Right lobe of liver (tissue), 6 donors: Measurements from ENCODE around the gene SHMT2. TPM values are rescaled to one million over a fixed set of nuclear protein-coding genes. Genes with fewer than 3 reads are reported as not detected.

ENCODE experiments used
- ATAC-seq, 4 donors: fragments of 200-7000 bp; cut with Tn5 transposase; one replicate each; pipeline ENCODE4 v1.9.1; 2020; ENCODE audit warnings: mild to moderate bottlenecking in 4 of 4, moderate library complexity in 4 of 4
- DNase-seq, 3 donors: peaks; one replicate each; pipeline ENCODE4 v3.0.0-alpha.2; 2020
- H3K27ac ChIP-seq, 3 donors: fragments of 200-600 bp; one replicate each; pipeline ENCODE4 v1.8.0; 2022
- H3K27me3 ChIP-seq, 2 donors: fragments of 200-600 bp; one replicate each; pipeline ENCODE4 v1.8.0; 2022
- H3K36me3 ChIP-seq, 4 donors: fragments of 200-600 bp; sonication (generic) in 1 of 4; one replicate each; pipeline versions ENCODE4 v1.5.1 to v1.8.0; 2017 to 2022; ENCODE audit warnings: control low read depth in 1 of 4
- H3K4me1 ChIP-seq, 4 donors: fragments of 200-600 bp; sonication (generic) in 1 of 4; one replicate each; pipeline versions ENCODE4 v1.5.1 to v1.8.0; 2017 to 2022; ENCODE audit warnings: control low read depth in 1 of 4
- H3K4me3 ChIP-seq, 3 donors: fragments of 200-600 bp; one replicate each; pipeline ENCODE4 v1.8.0; 2022
- H3K9me3 ChIP-seq, 4 donors: fragments of 200-600 bp; sonication (generic) in 1 of 4; one replicate each; pipeline versions ENCODE4 v1.5.1 to v1.8.0; 2017 to 2022; ENCODE audit warnings: control low read depth in 1 of 4
- POLR2A ChIP-seq: fragments of 450-650 bp; IDR thresholded peaks from one replicate; pipeline ENCODE4 v1.6.1; 2017; ENCODE audit warnings: antibody characterized with exemption, mild to moderate bottlenecking
- WGBS: methylation state at CpG from one replicate; pipeline ENCODE4 v1.1.6; 2018; ENCODE audit warnings: low coverage, low lambda C conversion rate; ENCODE audit not compliant: insufficient coverage; ENCODE audit errors: missing lambda C conversion rate; 5-methylcytosine and 5-hydroxymethylcytosine counted together
- intact Hi-C, 2 donors: fragments of 100-400 bp; cut with DNase I; formaldehyde crosslinking; loops; one replicate each; pipeline versions ENCODE4 v1.11.2 to v1.14.1; 2022
- long read RNA-seq: library from polyadenylated mRNA; unstranded; transcript quantifications from one replicate; pipeline ENCODE4 v2.0.0, GENCODE V29; 2019
- total RNA-seq, 6 experiments: library from RNA; depleted of rRNA in 2 of 6; stranded (reverse); fragments of >200 nt in 2 of 6; fragmentation: NEBNext Ultra II Directional in 3 of 6; extraction: Animal tissue kit (Norgen Biotek cat#: 25700) in 3 of 6; gene quantifications; one replicate each; pipeline versions ENCODE4 v1.1.0 to v1.2.4, GENCODE V29; 2016 to 2023
- TF ChIP-seq, protein P1 (sequence below), 4 donors: fragments of 200-600 bp in 3 of 4; fragments of 450-650 bp in 1 of 4; IDR thresholded peaks; one replicate each; pipeline versions ENCODE4 v1.5.1 to v1.8.0; 2016 to 2022; ENCODE audit warnings: antibody characterized with exemption in 4 of 4, mild to moderate bottlenecking in 2 of 4
- donor health status: DM: no; HTN: yes; CAD: no.
- donor health status: DM: no; HTN: no; CAD: no.
- donor health status: DM: no; HTN: no; CAD: no.
- donor health status: DM: no; HTN: yes; CAD: no.
- donor health status: DM: no; HTN: yes; CAD: no.

Gene SHMT2
- 100 to 1,000 TPM; 157 to 228 (median 194) TPM for total RNA-seq
- long read RNA-seq, transcript SHMT2-201 (12 exons, 2,537 nt), result major isoform, 24 of 48 reads
- long read RNA-seq, partial matches to known transcripts, result 16 of 48 reads
- long read RNA-seq, other reads (novel, unspliced or antisense), result 6 of 48 reads

DNA sequence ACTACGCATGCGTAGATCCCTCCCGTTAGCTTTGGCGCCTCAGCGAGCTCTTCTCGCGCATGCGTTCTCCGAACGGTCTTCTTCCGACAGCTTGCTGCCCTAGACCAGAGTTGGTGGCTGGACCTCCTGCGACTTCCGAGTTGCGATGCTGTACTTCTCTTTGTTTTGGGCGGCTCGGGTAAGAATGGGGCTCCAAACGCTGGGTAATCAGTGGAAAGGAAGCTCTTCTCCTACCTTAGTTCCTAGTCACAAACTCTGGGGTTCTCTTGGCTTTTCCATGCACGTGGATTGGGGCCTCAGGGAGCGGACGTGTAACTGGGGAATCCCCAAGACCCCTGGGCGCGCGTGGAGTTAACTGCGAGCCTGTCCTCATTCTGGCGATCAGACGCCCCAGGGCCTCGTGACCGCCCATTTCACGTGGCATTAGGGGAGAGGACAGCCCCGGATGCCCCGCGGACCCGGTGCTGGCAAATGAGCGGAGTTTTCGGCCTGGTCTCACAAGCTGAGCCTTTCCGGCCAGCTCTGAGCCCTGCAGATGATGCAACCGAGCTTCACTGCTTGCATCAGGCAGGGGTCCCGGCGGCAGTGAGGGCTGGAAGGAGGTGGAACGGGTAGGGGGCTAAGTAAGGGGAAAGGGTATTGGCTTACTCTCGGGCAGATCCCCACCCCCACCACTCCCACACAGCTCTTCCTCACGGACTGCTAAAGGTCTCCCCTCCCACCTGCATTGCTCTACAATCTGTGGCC lies at the start of gene SHMT2:
Gene SHMT2, plus strand, starts transcription at position 78 of the 747 bp plus-strand sequence. Its CDS starts 68 bp downstream, at position 146.
- H3K27ac ChIP-seq, result peak within 1 kb of the TSS; percentile 89 to 91 (median 91)
- intact Hi-C loops, result no loop called here
- H3K4me3 ChIP-seq, result peak within 1 kb of the TSS; percentile 58 to 63 (median 60)
- DNase-seq, result peak; percentile 95 to 96 (median 95)
- no peaks in the 10 kb centered on the region for H3K9me3 ChIP-seq
- H3K4me1 ChIP-seq, result peaks cover 0 to 49% (median 21%) of the 10 kb centered on the region in 4 donors
- WGBS, result under 1% methylated on average over 31 of the region's 42 CpGs
- H3K36me3 ChIP-seq, result peaks cover 0 to 31% (median 15%) of the 10 kb centered on the region in 4 donors
- peaks cover 0 to 12% of the 10 kb centered on the region in 2 donors for H3K27me3 ChIP-seq
- ATAC-seq, result peak; percentile 63 to 79 (median 72)
- TF ChIP-seq, protein P1, sequence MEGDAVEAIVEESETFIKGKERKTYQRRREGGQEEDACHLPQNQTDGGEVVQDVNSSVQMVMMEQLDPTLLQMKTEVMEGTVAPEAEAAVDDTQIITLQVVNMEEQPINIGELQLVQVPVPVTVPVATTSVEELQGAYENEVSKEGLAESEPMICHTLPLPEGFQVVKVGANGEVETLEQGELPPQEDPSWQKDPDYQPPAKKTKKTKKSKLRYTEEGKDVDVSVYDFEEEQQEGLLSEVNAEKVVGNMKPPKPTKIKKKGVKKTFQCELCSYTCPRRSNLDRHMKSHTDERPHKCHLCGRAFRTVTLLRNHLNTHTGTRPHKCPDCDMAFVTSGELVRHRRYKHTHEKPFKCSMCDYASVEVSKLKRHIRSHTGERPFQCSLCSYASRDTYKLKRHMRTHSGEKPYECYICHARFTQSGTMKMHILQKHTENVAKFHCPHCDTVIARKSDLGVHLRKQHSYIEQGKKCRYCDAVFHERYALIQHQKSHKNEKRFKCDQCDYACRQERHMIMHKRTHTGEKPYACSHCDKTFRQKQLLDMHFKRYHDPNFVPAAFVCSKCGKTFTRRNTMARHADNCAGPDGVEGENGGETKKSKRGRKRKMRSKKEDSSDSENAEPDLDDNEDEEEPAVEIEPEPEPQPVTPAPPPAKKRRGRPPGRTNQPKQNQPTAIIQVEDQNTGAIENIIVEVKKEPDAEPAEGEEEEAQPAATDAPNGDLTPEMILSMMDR (IDR thresholded peaks at IDR 0.05), result no peak
- peak; percentile 87 for TF ChIP-seq POLR2A

DNA sequence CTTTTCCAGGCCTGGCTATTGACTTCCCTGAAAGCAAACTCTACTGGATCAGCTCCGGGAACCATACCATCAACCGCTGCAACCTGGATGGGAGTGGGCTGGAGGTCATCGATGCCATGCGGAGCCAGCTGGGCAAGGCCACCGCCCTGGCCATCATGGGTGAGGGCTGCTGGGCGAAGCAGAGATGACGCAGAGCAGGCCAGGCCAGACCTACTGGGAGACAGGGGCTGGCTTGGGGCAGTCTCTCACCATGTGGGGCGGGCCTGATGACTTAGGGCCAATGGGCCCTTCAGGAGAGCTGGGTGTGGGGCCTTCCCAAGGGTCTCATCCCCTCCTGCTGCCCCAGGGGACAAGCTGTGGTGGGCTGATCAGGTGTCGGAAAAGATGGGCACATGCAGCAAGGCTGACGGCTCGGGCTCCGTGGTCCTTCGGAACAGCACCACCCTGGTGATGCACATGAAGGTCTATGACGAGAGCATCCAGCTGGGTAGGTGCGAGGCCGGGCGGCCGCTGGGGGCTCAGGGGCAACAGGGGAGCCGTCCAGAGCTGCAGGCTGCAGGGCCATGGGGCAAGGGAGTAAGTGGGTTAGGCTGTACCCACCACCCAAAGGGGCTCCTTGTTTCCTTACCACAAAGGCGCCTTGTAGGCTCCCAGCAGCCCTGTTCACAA lies 49.1 kb upstream of the SHMT2 start:
- ATAC-seq (no peak), DNase-seq (peak in 1 of 3 donors; percentile 51)
- H3K9me3 ChIP-seq, result no peaks in the 10 kb centered on the region
- TF ChIP-seq, protein P1 (IDR thresholded peaks at IDR 0.05), result no peak
- TF ChIP-seq POLR2A, result no peak
- WGBS, result 90% methylated on average over 2 of the region's 20 CpGs
- intact Hi-C loops, result loop anchor here (5.0 kb wide), 2 partner anchors 53 to 58 kb away; partner anchors contain the start of gene LRP1 (in 1 of the 2)
- H3K27ac ChIP-seq, result no peak overlapping the region
- no peak overlapping the region for H3K4me3 ChIP-seq
- H3K36me3 ChIP-seq, result peaks cover 0 to 97% (median 63%) of the 10 kb centered on the region in 4 donors
- no peaks in the 10 kb centered on the region for H3K27me3 ChIP-seq
- no peaks in the 10 kb centered on the region for H3K4me1 ChIP-seq

DNA sequence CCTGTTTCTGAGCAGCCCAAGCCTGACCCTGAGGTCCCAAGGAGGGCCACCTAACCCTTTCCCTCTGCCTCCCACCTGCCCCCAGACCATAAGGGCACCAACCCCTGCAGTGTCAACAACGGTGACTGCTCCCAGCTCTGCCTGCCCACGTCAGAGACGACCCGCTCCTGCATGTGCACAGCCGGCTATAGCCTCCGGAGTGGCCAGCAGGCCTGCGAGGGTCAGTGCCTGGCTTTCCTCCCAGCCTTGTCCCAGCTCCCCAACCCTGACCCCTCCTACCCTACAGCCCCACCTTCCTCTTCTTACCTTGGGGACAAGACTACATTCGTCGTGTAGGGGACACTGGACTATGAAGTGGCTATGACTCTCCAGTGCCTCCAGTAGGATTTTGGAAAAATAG lies 48.4 kb upstream of the SHMT2 start:
- TF ChIP-seq POLR2A, result no peak
- TF ChIP-seq, protein P1 (IDR thresholded peaks at IDR 0.05), result no peak
- intact Hi-C loops, result loop anchor here (5.0 kb wide), 2 partner anchors 54 to 59 kb away; partner anchors contain the start of gene LRP1 (in 1 of the 2)
- H3K36me3 ChIP-seq, result peaks cover 0 to 97% (median 63%) of the 10 kb centered on the region in 4 donors
- no peak overlapping the region for H3K27ac ChIP-seq
- H3K4me1 ChIP-seq, result no peaks in the 10 kb centered on the region
- WGBS, result 61% methylated on average over 5 of the region's 9 CpGs
- no peaks in the 10 kb centered on the region for H3K9me3 ChIP-seq
- no peaks in the 10 kb centered on the region for H3K27me3 ChIP-seq
- no peak overlapping the region for H3K4me3 ChIP-seq
- ATAC-seq, result no peak
- peak in 1 of 3 donors; percentile 51 for DNase-seq

DNA sequence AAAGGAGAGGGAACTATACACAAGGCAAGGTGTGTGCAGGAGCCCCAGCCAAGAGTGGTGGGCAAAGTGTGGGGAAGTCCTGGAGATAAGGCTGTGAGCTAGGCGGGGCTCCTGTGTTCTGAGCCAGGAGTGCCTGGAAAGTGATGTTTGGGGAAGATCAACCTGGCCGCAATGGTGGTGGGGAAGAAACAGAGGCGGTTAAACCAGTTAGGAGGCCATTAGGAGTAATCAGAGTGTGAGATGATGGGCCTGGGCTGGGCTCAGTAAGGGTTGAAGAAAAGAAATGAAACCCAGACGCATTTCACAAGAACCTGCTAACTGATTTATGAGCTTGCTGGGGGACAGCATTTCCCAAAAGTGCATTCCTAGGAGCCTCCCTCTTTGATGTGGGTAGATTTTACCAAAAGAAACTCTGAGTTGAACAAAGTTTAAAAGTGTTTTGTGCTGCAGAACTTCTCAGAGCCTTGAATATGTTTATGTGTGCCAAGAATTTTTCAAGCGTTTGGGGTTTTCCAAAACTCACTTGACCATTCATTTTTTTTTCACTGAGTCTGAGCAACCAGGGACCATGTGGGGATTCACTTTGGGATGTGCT lies 47.9 kb upstream of the SHMT2 start:
- H3K27ac ChIP-seq, result no peak overlapping the region
- no peaks in the 10 kb centered on the region for H3K4me1 ChIP-seq
- no peak for DNase-seq
- peaks cover 2 to 97% (median 62%) of the 10 kb centered on the region in 4 donors for H3K36me3 ChIP-seq
- intact Hi-C loops, result loop anchor here (5.0 kb wide), 2 partner anchors 54 to 59 kb away; partner anchors contain the start of gene LRP1 (in 1 of the 2)
- no peaks in the 10 kb centered on the region for H3K27me3 ChIP-seq
- ATAC-seq, result no peak
- no peaks in the 10 kb centered on the region for H3K9me3 ChIP-seq
- 80% methylated on average over 5 of the region's 5 CpGs for WGBS
- H3K4me3 ChIP-seq, result no peak overlapping the region
- TF ChIP-seq, protein P1 (IDR thresholded peaks at IDR 0.05), result no peak
- TF ChIP-seq POLR2A, result no peak
